22Rv1 (cell line): ENCODE results near the gene TLE6.

Source experiments
- CTCF ChIP-seq: fragments of 450-650 bp; IDR thresholded peaks from 2 replicates; pipeline ENCODE4 v1.5.1; 2017; ENCODE audit warnings: mild to moderate bottlenecking
- ZFX ChIP-seq: fragments of 450-650 bp; IDR thresholded peaks from 2 replicates; pipeline ENCODE4 v1.6.1; 2017; ENCODE audit warnings: antibody characterized with exemption, borderline replicate concordance

GRCh38 chr19:3039125-3039524, 61.8 kb downstream of the TLE6 start:
- TF ChIP-seq CTCF (no peak), ZFX (no peak)
